ENCODE data around the gene FAM168B.

The FAM168B gene

GRCh38 chr2:131127981-131128380, 34.7 kb upstream of the FAM168B start:
- peaks cover 22% of the 10 kb centered on the region for H3K36me3 ChIP-seq (ENCODE audit: control insufficient read depth, insufficient read depth, low read length)
- H3K4me3 ChIP-seq (replicated peaks; ENCODE audit: low read depth, low read length): no peak overlapping the region
- no peaks in the 10 kb centered on the region for H3K27me3 ChIP-seq (replicated peaks; ENCODE audit: control insufficient read depth, insufficient read depth, low read length)
- DNase-seq (ENCODE audit: extremely low read depth, insufficient read length): no peak
- TF ChIP-seq CTCF (IDR thresholded peaks at IDR 0.05; ENCODE audit: insufficient read depth, low read length, poor library complexity, severe bottlenecking): no peak

- no peak for DNase-seq (ENCODE audit: extremely low read depth, insufficient read length)
- Histone ChIP-seq H3K4me3 (replicated peaks; ENCODE audit: low read depth, low read length) (no peak overlapping the region), H3K27me3 (replicated peaks; ENCODE audit: control insufficient read depth, insufficient read depth, low read length) (no peaks in the 10 kb centered on the region), H3K36me3 (ENCODE audit: control insufficient read depth, insufficient read depth, low read length) (peaks cover 21% of the 10 kb centered on the region)
- no peak for TF ChIP-seq CTCF (IDR thresholded peaks at IDR 0.05; ENCODE audit: insufficient read depth, low read length, poor library complexity, severe bottlenecking)
These were observed 33.8 kb upstream of the FAM168B start for GRCh38 chr2:131127076-131127475.

- TF ChIP-seq CTCF (IDR thresholded peaks at IDR 0.05; ENCODE audit: insufficient read depth, low read length, poor library complexity, severe bottlenecking): no peak
- Histone ChIP-seq H3K4me3 (replicated peaks; ENCODE audit: low read depth, low read length) (no peak overlapping the region), H3K27me3 (replicated peaks; ENCODE audit: control insufficient read depth, insufficient read depth, low read length) (no peaks in the 10 kb centered on the region), H3K36me3 (ENCODE audit: control insufficient read depth, insufficient read depth, low read length) (peaks cover 21% of the 10 kb centered on the region)
- DNase-seq (ENCODE audit: extremely low read depth, insufficient read length): no peak
These were observed 33.2 kb upstream of the FAM168B start for GRCh38 chr2:131126436-131126835.

GRCh38 chr2:131125195-131125757, 32.0 kb upstream of the FAM168B start:
- no peak for DNase-seq (ENCODE audit: extremely low read depth, insufficient read length)

GRCh38 chr2:131123192-131123591, 29.9 kb upstream of the FAM168B start:
- Histone ChIP-seq H3K27me3 (replicated peaks; ENCODE audit: control insufficient read depth, insufficient read depth, low read length) (no peaks in the 10 kb centered on the region), H3K36me3 (ENCODE audit: control insufficient read depth, insufficient read depth, low read length) (peaks cover 18% of the 10 kb centered on the region), H3K4me3 (replicated peaks; ENCODE audit: low read depth, low read length) (no peak overlapping the region)
- no peak for DNase-seq (ENCODE audit: extremely low read depth, insufficient read length)
- no peak for TF ChIP-seq CTCF (IDR thresholded peaks at IDR 0.05; ENCODE audit: insufficient read depth, low read length, poor library complexity, severe bottlenecking)

More at GRCh38 chr2:131125195-131125757, 32.0 kb upstream of the FAM168B start:
- no peak overlapping the region for H3K4me3 ChIP-seq (replicated peaks; ENCODE audit: low read depth, low read length)
- no peaks in the 10 kb centered on the region for H3K27me3 ChIP-seq (replicated peaks; ENCODE audit: control insufficient read depth, insufficient read depth, low read length)
- no peak for TF ChIP-seq CTCF (IDR thresholded peaks at IDR 0.05; ENCODE audit: insufficient read depth, low read length, poor library complexity, severe bottlenecking)
- H3K36me3 ChIP-seq (ENCODE audit: control insufficient read depth, insufficient read depth, low read length): peaks cover 21% of the 10 kb centered on the region

GRCh38 chr2:131122496-131122895, 29.2 kb upstream of the FAM168B start:
- no peaks in the 10 kb centered on the region for H3K27me3 ChIP-seq (replicated peaks; ENCODE audit: control insufficient read depth, insufficient read depth, low read length)
- H3K36me3 ChIP-seq (ENCODE audit: control insufficient read depth, insufficient read depth, low read length): peaks cover 14% of the 10 kb centered on the region
- no peak for TF ChIP-seq CTCF (IDR thresholded peaks at IDR 0.05; ENCODE audit: insufficient read depth, low read length, poor library complexity, severe bottlenecking)
- H3K4me3 ChIP-seq (replicated peaks; ENCODE audit: low read depth, low read length): no peak overlapping the region
- no peak for DNase-seq (ENCODE audit: extremely low read depth, insufficient read length)

Measured in GM06990 (cell line).